HG03439 (cell line): ENCODE data around the gene GALNS.

Source experiments
- ATAC-seq: cut with Tn5 transposase; IDR thresholded peaks from one replicate; pipeline ENCODE4 v1.9.1; 2021; ENCODE audit warnings: mild to moderate bottlenecking, moderate library complexity; ENCODE audit not compliant: unreplicated experiment

Gene GALNS

DNA sequence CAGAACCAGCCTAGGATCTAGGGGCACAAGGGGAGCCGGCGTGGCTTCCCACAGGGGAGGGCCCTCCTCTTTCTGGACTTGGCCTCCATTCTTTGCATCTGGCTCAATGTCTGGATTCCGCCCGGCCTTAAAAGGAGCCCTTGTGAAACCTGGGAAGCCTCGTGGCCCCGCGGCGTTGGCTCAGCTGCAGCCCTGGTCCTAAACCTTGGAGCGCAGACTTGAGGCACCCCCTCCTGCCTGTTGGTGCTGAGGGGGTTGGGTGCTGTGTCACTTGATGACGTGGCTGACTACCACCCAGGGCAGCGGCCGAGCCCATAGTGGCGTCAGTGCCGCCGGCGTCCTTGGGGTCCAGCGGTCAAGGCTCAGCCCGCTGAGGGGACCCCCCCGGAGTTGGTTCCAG lies 4.6 kb upstream of the GALNS start:
- no peak for ATAC-seq

DNA sequence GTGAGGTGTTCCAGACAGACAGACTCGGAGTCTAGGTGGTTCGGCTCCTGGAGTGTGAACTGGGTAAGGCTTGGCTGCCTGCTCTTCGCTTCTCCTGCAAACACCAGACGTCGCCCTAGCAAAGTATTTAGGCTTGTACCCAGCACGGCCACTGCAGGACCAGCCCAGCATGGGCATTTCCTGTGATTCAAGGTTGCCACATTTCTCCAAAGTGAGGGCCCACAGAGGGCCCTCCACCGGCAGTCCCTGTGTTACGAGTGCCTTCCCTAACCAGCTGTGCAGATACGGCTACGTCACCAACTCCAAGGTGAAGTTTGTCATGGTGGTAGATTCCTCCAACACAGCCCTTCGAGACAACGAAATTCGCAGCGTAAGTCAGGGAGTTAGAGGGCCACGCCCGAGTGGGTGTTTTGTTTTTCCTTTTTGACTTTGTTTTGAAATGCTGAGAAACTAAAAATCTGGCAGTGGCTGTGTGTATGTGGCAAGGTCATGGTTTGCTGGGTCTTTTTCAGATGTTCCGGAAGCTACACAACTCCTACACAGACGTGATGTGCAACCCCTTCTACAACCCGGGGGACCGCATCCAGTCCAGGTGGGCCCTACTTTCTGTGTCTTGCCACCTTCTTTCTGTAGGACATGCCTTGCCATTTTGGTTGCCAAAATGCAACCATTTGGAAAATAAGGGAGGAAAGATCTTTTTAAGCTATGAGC lies 2.8 kb upstream of the GALNS start:
- no peak for ATAC-seq

DNA sequence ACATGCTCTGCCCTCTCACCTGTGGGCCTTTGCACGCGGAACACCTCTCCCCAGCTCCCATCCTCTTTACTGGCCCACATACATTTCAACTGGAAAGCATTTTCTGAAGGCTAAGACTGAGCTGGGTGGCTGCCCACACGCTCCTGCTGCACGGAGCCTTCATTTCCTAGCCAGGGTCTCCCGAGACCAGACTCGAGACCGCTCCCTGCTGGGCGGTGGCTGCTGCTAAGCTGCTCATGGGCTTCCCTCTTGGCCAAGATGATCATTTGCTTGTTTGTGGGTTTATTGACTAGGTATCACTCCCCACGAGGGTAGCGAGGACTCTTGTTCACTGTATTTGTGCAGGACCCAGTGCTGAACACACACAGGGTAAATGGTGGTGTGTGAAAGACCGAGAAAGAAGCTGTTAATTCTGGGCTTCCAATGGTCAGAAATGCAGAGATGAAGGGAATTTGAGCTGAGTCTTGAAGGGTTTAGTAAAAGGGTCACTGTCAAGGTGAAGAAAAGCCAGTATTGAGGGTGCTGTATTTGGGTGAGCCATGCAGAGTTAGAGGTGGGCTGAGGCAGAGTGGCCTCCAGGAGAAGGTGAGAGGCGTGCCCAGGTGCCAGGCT lies 1.1 kb upstream of the GALNS start:
- no peak for ATAC-seq

DNA sequence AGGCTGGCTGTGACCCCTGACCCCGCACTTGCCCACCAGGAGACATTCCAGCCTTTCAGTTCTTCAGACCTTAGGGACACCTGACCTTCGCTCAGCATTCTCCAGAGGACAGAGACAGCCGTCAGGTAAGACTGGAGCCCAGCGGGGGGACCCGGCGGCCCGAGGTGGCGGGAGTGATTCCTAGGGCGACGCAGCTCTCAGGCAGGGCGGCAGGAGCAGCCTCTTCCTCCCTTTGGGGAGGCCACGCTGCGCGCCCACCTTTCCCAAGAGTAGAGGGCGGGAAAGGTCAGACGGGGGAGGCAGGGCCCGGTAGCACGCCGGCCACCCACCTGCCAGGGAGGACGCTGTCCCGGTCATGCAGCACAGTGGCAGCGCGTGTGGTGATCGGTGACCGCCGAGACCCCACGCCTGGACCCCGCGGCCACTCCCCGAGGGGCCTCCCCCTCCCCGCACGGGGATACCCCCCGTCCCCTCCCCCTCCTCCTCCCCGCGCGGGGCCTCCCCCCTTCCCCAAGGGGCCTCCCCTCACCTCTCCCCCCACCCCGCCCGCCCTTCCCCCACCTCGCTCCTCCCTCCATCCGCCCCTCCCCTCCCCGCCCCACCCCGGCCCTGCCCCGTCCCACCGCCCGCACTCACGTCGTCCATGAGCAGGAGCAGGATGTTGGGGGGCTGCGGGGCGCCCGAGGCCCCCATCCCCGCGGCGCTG lies 472 bp downstream of the GALNS start:
- no peak for ATAC-seq

DNA sequence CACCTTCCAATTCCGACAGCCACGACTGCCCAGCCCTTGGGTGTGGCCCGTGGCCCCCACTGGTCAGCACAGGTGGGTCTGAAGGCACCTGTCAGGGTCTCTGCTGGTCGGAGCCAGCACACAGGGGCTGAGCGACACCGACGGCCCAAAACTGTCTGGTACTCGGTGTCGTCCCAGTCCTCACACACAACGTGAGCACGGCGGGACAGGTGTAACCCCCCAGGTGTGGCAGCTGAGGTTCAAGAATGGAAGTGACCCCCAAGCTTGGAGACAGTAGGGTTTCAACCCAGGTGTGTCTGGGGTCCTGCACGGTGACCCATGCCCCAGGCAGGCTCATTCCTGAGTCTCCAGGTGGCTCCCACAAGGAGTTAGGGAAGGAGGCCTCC lies 1.0 kb downstream of the GALNS start:
- no peak for ATAC-seq

DNA sequence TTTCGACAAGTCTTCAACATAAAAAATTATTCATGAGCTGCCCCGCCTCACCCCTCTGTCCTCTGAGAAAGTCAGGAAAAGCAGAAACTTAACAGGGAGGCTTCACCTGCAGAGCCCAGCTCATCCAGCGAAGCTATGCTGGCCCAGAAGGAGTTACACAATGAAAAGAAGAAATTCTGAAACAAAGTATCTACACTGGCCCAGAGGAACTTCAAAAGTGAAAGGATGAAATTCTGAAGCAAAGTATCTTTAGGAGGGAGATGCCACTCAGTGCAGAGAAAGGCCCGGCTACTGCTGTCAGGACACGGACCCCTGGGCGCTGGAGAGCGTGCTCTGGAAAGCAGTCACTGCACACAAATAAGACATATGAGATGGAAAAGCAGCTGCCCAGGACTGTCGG lies 1.6 kb downstream of the GALNS start:
- no peak for ATAC-seq

DNA sequence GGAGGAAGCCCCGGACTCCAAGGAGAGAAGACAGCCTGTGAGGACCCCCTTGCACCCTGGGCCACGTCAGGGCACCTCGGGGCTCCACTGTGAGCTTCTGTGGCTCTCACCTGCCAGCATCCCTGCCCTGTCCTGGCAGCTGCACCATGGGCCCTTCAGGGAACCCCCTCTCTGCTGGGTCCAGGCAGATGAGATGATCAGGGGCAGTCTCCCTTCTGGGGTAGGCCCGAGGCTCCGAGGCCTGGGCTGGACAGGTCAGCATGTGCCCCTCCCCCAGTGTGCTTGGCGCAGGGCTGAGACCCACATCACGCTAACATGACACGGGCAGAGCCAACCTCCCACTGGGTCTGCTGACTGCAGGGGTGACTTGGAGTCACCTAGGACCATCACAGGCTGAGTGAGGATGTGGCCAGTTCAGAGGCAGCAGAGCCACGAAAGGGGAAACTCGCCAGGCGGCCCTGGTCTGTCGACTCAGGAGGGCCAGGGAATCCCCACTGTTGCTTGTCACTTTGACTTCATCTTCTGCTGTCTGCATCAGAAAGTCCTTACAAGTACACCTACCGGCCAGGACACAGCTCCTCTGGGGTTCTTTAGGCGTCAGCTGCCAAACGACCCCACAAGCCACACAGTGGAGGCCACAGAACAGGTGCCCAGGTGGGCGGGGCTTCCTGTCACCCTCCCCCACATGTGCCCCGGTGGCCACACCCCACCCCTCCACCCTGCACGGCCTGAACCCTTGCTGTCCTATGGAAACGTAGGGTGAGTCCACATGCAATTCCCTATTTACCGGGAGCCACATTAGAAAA lies 2.2 kb downstream of the GALNS start:
- no peak for ATAC-seq

DNA sequence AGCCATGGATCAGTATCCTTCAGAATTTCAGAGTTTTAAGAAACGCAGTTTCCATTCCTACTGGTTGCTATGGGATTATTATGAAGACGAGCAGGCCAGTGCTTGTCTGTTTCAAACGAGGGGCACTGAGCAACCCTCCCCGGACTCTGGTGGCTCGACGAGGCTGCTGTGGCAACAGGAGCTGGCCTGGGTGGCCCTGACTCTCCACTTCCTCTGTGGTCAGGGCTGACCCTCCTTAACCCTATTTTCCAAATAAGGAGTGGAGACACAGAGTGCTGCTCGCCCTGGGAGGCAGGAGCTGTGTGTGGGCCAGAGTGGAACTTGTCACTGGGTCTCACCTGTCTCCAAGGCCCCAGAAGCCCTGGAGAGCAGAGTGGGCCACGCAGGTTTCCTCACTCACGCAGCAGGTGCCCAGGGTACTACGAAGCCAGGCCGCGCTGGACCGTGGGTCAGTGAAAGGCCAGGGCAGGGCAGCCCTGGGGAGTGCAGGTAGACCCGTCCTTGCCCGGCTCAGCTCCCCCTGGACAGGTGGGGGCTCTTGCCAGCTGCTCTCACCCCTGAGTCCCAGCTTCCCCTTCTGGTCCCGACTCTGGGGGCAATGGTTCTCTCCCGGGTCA lies 3.3 kb downstream of the GALNS start:
- no peak for ATAC-seq

DNA sequence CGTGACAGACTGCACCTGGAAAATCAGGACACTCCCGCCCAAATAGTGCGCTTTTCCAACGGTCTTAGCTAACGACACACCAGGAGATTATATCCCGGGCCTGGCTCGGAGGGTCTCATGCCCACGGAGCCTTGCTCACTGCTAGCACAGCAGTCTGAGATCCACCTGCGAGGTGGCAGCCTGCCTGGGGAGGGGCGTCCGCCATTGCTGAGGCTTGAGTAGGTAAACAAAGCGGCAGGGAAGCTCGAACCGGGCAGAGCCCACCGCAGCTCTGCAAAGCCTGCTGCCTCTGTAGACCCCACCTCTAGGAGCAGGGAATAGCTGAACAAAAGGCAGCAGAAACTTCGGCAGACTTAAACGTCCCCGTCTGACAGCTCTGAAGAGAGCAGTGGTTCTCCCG lies 5.1 kb downstream of the GALNS start:
- ATAC-seq, result no peak

DNA sequence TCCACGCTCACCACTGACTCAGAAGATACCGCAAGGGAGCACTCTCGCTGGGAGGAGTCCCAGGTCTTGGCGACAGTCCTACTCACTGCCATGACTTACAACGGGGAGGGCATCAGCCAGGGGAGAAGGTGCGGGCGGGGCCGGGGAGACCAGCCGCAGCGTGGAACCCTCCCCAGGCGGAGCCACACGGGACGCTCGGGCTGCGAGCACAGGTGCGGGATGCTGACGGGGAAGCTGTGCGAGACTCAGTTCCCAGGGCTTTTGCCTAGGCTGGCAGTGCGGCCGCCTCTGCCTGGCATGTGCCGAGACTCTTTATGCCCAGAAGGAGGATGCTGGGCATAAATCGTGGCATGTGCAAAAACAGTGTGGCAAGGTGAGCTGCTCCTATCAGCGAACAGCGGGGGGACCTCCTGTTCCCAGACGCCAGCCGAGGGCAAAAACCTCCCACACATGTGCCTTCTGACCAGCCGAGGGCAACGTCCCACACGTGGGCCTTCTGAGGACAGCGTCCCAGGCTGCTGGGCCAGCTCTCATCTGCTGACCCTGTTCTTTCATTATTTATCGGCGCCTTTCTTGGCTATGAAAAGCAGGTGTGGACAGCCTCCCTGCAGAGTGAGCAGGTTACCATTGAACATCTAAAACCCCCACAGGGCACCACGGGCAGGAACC lies 6.1 kb downstream of the GALNS start:
- no peak for ATAC-seq

DNA sequence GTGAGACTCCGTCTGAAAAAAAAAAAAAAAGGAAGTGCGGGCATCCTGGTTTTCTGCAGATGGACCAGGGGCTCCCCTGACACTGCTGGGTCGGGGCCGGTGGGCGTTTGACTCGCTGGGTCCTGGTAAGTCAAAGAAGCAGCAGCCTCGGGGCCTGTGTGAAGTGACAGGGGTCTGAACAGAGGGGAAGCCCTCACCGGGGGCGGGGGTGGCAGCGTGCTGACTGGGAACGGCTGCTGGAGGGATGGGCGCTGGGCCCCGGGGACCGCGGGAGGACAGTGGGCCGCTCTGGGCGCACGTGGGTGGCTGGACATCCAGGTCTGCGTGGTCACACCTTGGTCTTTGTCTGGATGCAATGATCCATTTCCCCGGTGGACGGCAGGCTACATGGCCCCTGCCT lies 8.2 kb downstream of the GALNS start:
- no peak for ATAC-seq

DNA sequence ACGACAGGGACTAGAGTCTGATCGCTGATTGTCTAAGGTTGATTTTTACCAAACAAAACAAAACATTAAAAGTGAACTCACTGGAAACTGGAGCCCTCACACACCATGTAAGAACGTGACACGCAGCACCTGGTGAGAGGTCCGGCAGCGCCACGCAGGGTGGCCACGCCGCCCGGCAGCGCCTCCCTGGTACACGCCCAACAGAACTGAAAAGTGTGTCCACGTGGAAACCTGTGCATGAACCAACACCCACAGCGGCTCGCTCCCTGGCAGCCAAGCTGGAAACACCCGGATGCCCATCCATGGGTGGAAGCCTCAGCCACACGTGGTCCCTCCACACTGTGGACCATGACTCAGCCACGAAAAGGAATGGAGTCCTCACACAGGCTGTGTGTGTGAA lies 9.1 kb downstream of the GALNS start:
- no peak for ATAC-seq

DNA sequence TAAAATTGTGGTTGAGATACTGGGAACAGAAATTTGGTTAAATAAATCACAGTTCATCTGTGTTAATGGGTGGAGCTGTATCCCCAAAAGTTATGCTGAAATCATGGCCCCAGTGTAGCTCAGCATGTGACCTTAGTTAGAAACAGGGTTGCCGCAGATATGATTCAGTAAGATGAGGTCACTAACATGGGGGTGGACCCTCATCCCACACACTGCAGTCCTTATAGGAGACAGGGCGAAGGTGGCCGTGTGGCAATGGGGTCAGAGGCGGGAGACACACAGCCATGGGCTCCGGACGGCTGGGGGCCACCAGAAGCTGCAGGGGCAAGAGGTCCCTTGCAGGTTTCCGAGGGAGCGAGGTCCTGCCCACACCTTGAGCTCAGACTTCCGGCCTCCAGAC lies 10.7 kb downstream of the GALNS start:
- ATAC-seq, result no peak

DNA sequence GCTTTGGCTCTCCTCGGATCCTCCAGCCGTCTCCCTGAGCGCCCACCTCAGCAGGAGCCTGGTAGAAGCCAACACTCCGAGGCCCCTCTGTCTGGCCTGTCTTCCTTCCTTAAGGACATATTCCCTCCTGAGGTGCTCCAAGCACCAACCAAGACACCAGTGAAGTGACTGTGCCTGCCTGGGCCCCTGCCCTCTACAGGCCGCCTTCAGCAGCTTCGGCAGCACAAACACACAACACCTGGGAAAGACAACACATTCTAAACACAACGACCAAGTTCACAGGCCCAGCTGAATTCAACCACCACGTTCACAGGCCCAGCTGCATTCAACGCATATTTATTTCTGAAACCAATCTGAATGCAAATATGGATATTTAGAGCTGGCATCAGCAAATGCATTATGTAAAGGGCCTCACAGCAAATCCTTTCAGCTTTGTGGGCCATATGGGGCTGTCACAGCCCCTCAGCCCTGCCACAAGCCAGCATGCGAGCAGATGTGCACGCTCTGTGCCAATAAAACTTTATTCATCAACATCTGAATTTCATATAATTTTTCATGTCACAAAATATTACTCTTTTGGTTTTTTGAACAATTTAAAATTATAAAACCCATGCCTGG lies 12.2 kb downstream of the GALNS start:
- no peak for ATAC-seq

DNA sequence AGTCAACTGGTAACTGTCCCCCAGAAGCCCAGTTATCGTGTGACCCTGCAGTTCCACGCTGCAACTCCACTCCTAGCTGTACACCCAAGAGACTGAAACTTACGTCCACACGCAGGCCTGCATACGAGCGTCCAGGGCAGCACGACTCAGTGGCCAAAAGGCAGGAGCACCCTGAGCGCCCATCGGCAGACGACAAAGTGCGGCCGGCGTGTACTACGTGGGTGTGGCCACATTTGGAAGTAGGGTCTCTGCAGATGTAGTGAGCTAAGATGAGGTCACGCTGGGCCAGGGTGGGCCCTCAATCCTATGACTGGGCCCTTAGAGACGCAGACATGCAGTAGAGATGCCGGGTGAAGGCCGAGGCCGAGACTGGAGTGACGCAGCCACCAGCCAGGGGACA lies 13.5 kb downstream of the GALNS start:
- ATAC-seq, result no peak

DNA sequence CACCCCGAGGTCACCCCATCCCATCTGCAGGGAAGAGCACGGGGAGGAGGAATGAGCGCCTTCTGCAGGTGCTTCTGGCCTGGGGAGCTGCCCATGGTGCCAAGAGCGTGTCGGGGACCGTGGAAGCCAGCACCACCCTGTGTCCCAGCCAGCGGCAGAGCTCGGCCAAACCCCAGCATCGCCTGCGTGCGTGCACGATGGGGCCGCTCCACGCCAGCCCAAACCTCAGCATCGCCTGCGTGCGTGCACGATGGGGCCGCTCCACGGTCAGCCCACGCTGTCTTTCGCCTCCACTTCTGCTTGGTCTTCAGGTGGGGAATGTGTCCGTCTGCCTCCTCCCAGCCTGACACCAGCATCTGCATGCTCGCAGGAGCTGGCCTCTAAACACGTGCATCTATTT lies 13.9 kb downstream of the GALNS start:
- no peak for ATAC-seq

DNA sequence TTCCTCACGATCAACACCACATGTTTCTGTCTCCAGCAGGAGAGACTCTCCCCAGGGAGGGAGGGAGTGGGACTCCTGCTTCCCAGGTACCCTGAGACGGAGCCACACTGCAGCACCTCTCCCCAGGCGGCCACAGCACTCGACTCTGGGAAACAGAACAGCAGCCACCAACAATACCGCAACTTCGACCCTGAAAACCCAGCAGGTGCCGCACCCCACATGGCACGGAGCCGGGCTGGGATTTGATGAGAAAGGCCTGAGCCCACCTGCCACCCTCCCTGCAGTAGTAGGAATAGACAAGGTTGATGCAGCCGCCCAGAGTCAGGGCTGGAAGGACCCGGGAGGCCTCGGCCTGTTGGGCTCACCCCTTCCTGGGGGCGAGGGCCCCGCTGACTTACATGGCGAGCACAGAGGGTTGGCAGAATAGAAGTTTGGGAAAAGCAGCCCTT lies 14.4 kb downstream of the GALNS start:
- ATAC-seq, result no peak

DNA sequence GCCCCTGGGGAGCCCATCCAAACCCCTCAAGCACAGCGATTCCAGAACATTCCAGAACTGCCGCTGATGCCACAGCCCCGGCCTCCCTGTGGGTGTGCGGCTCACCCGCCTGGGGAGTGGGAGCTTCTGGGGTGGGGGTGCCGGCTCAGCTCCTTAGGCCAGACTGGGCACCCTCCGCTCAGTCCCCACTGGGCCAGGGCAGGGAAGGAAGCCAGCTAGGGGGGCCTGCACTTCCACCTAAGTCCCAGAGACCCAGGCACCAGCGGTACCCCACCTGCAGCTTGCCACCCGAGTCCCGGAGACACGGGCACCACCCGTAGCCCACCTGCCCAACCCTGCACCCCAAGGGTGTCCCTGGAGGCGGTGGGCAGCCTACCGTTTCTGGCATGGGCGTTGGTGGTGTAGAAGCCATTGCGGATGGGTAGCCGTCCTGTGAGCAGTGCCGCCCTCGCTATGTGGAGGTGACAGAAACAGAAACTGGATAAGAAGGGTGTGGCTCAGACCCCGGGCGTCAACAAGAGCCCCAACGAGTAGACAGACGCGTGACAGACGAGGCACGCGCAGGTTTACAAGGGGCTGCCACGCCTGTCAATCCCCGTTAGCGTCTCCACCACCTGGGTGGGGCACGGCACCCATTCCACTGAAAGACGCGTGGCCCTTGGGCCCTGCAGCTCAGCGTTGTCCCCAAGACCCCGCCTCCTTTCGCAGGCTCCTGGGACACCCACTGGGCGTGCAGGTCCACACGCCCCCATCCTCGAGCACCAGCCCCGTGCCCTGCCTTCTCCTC lies 15.0 kb downstream of the GALNS start:
- no peak for ATAC-seq

DNA sequence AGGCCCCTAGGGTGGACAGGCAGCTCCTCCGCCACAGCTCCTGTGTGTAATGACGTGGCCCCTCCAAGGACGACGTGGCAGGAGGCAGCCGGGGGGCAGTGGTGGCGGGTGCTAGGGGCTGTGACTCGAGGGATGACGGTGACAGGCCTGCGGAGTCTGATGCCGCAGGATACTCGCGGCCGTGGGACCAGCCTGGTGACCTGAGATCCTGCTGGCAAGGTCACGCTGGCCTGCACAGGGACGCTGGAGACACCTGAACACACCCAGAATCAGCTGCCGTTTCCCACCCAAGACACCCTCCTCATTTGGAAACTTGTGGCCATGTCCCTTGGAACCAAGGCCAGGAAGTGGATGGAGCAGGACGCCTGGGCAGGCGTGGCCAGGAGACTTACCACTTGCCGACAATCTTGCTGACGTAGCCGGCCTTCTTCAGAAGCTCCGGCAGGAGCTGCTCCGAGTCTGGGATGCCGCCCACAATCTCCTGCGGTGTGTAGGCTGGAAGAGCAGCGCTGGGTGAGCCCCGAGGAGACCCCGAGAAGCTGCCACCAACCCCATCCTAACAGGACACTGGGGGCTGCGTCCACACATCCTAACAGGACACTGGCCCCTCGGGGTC lies 16.0 kb downstream of the GALNS start:
- ATAC-seq, result no peak
